H1 (cell line): ENCODE measurements around the gene PITPNB. TPM values are rescaled to one million over a fixed set of nuclear protein-coding genes. Genes with fewer than 3 reads are reported as not detected.

ENCODE experiments used
- CHD2 ChIP-seq: IDR thresholded peaks from 2 replicates; pipeline ENCODE4 v1.6.1; 2012; ENCODE audit warnings: low read length, improper control_type of control experiment
- CTBP2 ChIP-seq: IDR thresholded peaks from 2 replicates; pipeline ENCODE4 v1.7.0; 2011; ENCODE audit warnings: borderline replicate concordance, mild to moderate bottlenecking, moderate library complexity, mixed read lengths, low read length; ENCODE audit not compliant: insufficient read depth, insufficient read length
- SP4 ChIP-seq: IDR thresholded peaks from 2 replicates; pipeline ENCODE4 v1.6.1; 2012; ENCODE audit warnings: low read length, inconsistent platforms
- SUZ12 ChIP-seq: fragments of 200-600 bp; sonication (generic); IDR thresholded peaks from 2 replicates; pipeline ENCODE4 v1.6.1; 2012; ENCODE audit warnings: mild to moderate bottlenecking, inconsistent platforms, low read length, moderate library complexity, mixed read lengths
- polyA plus RNA-seq, 7 experiments: library from polyadenylated mRNA; depleted of rRNA in 3 of 7; stranded (reverse) in 5 of 7; unstranded in 2 of 7; fragments of >200 nt in 5 of 7; fragments of 200-250 nt in 2 of 7; gene quantifications; 1 replicate in 5 of 7; 2 replicates in 1 of 7; 4 replicates in 1 of 7; pipeline versions ENCODE4 v1.2.1 to v1.2.3, GENCODE V29; 2011 to 2013; ENCODE audit warnings: missing spikeins in 2 of 7, mixed read lengths in 2 of 7
- total RNA-seq: library from RNA; stranded (reverse); fragmentation: NEBNext Ultra II Directional; extraction: Animal tissue kit (Norgen Biotek cat#: 25700); gene quantifications from 2 replicates; pipeline ENCODE4 v1.2.1, GENCODE V29; 2021
- TF ChIP-seq, protein P1 (sequence below): fragments of 300-600 bp; sonication (generic); IDR thresholded peaks from 2 replicates; pipeline ENCODE4 v1.7.1; 2012; ENCODE audit warnings: low read length, moderate library complexity, mild to moderate bottlenecking, inconsistent platforms; ENCODE audit not compliant: insufficient replicate concordance

The PITPNB gene
- total and polyA plus RNA-seq, 2 of the 8 experiments (the other 6 are each of a cell fraction or from before 2014, with no cell fraction given), result 24.6 to 89.3 TPM

DNA sequence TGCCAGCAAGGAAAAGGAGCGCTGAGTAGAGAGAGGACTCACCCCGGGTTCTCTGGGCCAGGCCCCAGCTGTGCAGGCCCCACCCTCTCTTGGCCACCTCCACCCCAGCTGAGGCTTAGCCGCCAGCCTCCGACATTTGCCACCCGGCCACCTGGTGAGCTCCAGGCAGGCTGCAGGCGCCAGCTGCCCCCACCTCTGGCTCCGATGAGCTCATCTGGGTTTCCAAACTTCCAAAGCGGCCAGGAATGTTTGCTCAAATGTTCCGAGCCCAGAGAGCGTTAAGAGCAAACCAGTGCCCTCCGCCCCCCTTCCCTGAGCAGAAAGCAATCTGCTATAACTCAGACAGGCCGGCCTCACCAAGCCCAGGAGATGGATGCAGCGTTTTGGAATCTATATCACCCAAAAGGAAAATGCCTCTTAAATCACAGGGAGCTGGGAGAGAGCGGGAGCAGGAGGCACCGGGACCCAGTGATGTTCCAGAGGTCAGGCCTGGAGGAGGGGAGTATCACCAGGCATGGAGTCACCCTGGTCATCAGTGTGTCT is 108.4 kb downstream of the PITPNB start (continued):
- TF ChIP-seq CHD2 (no peak), CTBP2 (no peak), SP4 (no peak), SUZ12 (no peak)
- TF ChIP-seq, protein P1, sequence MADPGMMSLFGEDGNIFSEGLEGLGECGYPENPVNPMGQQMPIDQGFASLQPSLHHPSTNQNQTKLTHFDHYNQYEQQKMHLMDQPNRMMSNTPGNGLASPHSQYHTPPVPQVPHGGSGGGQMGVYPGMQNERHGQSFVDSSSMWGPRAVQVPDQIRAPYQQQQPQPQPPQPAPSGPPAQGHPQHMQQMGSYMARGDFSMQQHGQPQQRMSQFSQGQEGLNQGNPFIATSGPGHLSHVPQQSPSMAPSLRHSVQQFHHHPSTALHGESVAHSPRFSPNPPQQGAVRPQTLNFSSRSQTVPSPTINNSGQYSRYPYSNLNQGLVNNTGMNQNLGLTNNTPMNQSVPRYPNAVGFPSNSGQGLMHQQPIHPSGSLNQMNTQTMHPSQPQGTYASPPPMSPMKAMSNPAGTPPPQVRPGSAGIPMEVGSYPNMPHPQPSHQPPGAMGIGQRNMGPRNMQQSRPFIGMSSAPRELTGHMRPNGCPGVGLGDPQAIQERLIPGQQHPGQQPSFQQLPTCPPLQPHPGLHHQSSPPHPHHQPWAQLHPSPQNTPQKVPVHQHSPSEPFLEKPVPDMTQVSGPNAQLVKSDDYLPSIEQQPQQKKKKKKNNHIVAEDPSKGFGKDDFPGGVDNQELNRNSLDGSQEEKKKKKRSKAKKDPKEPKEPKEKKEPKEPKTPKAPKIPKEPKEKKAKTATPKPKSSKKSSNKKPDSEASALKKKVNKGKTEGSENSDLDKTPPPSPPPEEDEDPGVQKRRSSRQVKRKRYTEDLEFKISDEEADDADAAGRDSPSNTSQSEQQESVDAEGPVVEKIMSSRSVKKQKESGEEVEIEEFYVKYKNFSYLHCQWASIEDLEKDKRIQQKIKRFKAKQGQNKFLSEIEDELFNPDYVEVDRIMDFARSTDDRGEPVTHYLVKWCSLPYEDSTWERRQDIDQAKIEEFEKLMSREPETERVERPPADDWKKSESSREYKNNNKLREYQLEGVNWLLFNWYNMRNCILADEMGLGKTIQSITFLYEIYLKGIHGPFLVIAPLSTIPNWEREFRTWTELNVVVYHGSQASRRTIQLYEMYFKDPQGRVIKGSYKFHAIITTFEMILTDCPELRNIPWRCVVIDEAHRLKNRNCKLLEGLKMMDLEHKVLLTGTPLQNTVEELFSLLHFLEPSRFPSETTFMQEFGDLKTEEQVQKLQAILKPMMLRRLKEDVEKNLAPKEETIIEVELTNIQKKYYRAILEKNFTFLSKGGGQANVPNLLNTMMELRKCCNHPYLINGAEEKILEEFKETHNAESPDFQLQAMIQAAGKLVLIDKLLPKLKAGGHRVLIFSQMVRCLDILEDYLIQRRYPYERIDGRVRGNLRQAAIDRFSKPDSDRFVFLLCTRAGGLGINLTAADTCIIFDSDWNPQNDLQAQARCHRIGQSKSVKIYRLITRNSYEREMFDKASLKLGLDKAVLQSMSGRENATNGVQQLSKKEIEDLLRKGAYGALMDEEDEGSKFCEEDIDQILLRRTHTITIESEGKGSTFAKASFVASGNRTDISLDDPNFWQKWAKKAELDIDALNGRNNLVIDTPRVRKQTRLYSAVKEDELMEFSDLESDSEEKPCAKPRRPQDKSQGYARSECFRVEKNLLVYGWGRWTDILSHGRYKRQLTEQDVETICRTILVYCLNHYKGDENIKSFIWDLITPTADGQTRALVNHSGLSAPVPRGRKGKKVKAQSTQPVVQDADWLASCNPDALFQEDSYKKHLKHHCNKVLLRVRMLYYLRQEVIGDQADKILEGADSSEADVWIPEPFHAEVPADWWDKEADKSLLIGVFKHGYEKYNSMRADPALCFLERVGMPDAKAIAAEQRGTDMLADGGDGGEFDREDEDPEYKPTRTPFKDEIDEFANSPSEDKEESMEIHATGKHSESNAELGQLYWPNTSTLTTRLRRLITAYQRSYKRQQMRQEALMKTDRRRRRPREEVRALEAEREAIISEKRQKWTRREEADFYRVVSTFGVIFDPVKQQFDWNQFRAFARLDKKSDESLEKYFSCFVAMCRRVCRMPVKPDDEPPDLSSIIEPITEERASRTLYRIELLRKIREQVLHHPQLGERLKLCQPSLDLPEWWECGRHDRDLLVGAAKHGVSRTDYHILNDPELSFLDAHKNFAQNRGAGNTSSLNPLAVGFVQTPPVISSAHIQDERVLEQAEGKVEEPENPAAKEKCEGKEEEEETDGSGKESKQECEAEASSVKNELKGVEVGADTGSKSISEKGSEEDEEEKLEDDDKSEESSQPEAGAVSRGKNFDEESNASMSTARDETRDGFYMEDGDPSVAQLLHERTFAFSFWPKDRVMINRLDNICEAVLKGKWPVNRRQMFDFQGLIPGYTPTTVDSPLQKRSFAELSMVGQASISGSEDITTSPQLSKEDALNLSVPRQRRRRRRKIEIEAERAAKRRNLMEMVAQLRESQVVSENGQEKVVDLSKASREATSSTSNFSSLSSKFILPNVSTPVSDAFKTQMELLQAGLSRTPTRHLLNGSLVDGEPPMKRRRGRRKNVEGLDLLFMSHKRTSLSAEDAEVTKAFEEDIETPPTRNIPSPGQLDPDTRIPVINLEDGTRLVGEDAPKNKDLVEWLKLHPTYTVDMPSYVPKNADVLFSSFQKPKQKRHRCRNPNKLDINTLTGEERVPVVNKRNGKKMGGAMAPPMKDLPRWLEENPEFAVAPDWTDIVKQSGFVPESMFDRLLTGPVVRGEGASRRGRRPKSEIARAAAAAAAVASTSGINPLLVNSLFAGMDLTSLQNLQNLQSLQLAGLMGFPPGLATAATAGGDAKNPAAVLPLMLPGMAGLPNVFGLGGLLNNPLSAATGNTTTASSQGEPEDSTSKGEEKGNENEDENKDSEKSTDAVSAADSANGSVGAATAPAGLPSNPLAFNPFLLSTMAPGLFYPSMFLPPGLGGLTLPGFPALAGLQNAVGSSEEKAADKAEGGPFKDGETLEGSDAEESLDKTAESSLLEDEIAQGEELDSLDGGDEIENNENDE, result no peak
